ENCODE data around the gene MKRN3.
"Not testable (repeated sequence)": the region's sequence is repeated elsewhere in the genome, so short reads cannot be mapped to it uniquely, and the experiment has no call there.

The MKRN3 gene

GRCh38 chr15:23589012-23589411, 23.5 kb downstream of the MKRN3 start:
- DNase-seq (ENCODE audit: low spot score) = no peak

GRCh38 chr15:23594252-23594770, 28.8 kb downstream of the MKRN3 start:
- DNase-seq (ENCODE audit: low spot score) = no peak

- no peak for DNase-seq (ENCODE audit: low spot score)
Measured at GRCh38 chr15:23595368-23595767, 29.9 kb downstream of the MKRN3 start.

DNA sequence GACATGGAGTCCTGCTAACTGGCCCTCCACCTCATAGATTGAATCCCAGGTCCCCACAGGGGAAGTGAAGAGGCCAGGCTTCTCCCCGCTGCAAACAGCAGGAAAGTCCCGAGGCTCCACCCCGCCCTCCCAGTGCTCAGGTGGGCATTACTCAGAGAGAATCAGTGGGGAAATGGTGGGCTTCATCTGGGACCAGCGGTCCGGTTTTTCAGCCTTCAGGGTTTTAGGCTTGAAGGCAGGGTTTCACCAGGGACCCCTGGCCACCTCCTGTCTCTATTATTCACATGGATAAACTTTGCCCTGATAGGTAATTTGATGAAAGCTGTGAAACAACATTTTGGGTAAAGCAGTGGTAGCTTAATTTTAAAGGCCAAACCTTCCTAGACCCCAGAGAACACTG, 31.3 kb downstream of the MKRN3 start:
- no peak for DNase-seq (ENCODE audit: low spot score)

DNA sequence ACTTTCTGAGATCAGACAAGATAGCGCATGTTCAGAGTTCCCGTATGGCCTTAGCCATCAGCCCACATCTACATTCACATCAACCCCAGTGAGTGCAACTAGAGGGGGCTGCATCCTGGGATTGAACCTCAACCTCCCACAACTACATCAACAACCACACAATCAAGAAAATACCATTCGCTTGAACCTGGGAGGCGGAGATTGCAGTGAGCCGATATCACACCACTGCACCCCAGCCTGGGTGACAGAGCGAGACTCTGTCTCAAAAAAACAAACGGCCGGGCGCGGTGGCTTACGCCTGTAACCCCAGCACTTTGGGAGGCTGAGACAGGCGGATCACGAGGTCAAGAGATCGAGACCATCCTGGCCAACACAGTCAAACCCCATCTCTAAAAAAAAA, 31.8 kb downstream of the MKRN3 start:
- not testable (repeated sequence) for DNase-seq (ENCODE audit: low spot score)

DNA sequence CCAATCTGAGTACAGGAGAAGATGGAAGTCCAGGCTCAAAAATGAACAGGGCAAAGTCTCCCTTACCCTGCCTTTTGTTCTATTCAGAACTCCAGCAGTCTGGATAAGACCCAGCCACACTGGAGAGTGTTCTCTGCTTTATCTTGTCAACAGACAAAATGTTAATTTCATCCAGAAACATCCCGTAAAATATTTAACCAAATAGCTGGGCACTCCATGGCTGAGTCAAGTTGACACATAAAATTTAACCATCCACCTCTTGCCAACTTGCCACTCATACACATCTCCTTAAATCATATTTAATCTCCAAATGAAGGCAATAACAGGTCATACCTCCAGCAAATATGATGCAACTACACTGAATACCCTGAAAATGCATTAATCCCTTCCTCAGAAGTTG, 33.6 kb downstream of the MKRN3 start:
- no peak for DNase-seq (ENCODE audit: low spot score)

DNA sequence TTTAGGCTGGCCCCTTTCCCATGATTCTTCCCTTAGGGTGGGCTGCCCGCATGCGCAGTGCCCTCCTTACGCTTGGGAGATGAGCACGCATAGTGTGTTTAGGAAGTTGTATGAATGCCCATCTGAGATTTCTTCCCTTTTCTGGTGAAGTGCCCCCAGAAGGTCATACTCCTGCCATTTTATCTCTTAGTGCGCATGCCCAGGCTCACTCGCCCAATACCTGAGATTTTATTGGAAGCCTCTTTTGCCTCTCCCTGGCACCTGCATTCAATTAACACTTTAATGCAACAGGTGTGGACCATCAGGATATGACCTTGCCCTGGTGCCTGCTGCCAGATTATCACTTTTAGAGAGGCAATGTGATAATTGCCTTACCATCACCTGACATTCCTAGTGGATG, 36.6 kb downstream of the MKRN3 start:
- DNase-seq (ENCODE audit: low spot score) = no peak

DNA sequence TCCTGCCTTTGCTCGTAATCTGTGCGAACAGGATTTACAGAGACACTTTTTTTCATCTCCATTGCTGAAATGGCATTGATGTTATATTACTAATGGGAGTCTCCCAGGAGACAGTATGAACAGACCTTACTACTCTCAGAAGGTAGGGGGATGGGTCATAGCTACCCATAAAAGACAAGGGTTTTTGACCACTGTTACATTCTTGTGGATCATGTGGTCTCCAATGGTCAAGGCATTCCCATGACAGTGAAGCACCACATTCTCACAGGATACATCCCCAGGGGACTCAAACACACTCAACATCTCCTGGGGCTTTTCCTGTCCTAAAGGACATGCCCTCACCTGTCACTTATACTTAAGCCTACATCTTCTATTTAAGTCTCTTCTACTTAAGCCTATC, 40.8 kb downstream of the MKRN3 start:
- DNase-seq (ENCODE audit: low spot score) = no peak

- DNase-seq (ENCODE audit: low spot score) = no peak
Measured at GRCh38 chr15:23616536-23616935, 51.1 kb downstream of the MKRN3 start.

Data from hematopoietic multipotent progenitor cell treated with erythropoietin and hydrocortisone succinate and interleukin-3 and kit ligand, for 15 days (in vitro differentiated cells).